GM12873 (cell line): ENCODE results near the gene KIAA0825.

Experiments used
- CTCF ChIP-seq: IDR thresholded peaks from 2 replicates; pipeline ENCODE4 v1.5.1; 2012; ENCODE audit warnings: low read depth, mild to moderate bottlenecking, moderate library complexity, low read length, control low read depth; ENCODE audit not compliant: insufficient read depth; ENCODE audit errors: missing control alignments

The KIAA0825 gene

GRCh38 chr5:94429566-94429965, 188.8 kb downstream of the KIAA0825 start:
- no peak for TF ChIP-seq CTCF

GRCh38 chr5:94425396-94425795, 193.0 kb downstream of the KIAA0825 start:
- TF ChIP-seq CTCF, result no peak

GRCh38 chr5:94423411-94423810, 195.0 kb downstream of the KIAA0825 start:
- no peak for TF ChIP-seq CTCF

- TF ChIP-seq CTCF, result no peak
These were observed 195.6 kb downstream of the KIAA0825 start for GRCh38 chr5:94422812-94423211.

- no peak for TF ChIP-seq CTCF
These were observed 197.5 kb downstream of the KIAA0825 start for GRCh38 chr5:94420885-94421284.

GRCh38 chr5:94415798-94416197, 202.6 kb downstream of the KIAA0825 start:
- no peak for TF ChIP-seq CTCF

- TF ChIP-seq CTCF, result no peak
These were observed 209.0 kb downstream of the KIAA0825 start for GRCh38 chr5:94409440-94409839.

GRCh38 chr5:94407023-94407422, 211.4 kb downstream of the KIAA0825 start:
- TF ChIP-seq CTCF, result no peak
